HepG2 (cell line): Measurements from ENCODE around the gene PRDM11. TPM values are rescaled to one million over a fixed set of nuclear protein-coding genes. Genes with fewer than 3 reads are reported as not detected.

ENCODE experiments used
- ATAC-seq: fragments of 200-7000 bp; cut with Tn5 transposase; 3 replicates; pipeline ENCODE4 v1.9.1; 2020; ENCODE audit warnings: mild to moderate bottlenecking, moderate library complexity
- BruUV-seq: library from RNA; stranded (reverse); fragments of 400-500 nt; replicated peaks from 2 replicates; lab custom pipeline; 2021; lab: Mats Ljungman, UMichigan
- CTCF ChIA-PET: fragments of 300-600 bp; formaldehyde crosslinking; extraction: SDS; loops from one replicate; lab custom pipeline; 2021; ENCODE audit warnings: low total read pairs, inconsistent platforms, low intra/inter-chr PET ratio; lab: Yijun Ruan, JAX
- POLR2A ChIA-PET: fragments of 350-600 bp; sonication (Branson Sonifier 250); formaldehyde crosslinking; loops from one replicate; lab custom pipeline; 2020; ENCODE audit warnings: antibody characterized with exemption, inconsistent platforms; lab: Yijun Ruan, JAX
- DNase-seq: peaks from one replicate; pipeline ENCODE4 v3.0.0-alpha.2; 2015; ENCODE audit warnings: low spot score
- FAIRE-seq: peaks from 3 replicates; lab custom pipeline; 2011; peaks lifted over from hg19 to GRCh38; lab: Jason Lieb, UNC
- H2AFZ ChIP-seq: one replicate; pipeline ENCODE4 v1.6.1; 2011; ENCODE audit warnings: low read length, inconsistent platforms
- H3K27ac ChIP-seq: fragments of 300-600 bp; 3 replicates; pipeline ENCODE4 v1.8.0; 2011; ENCODE audit warnings: mixed run types, mild to moderate bottlenecking, mixed read lengths, low read length, inconsistent platforms; ENCODE audit not compliant: insufficient read depth; ENCODE audit errors: extremely low read length
- H3K27me3 ChIP-seq, 2 experiments: fragments of 200-600 bp in 1 of 2; 2 replicates in 1 of 2; 3 replicates in 1 of 2; pipeline versions ENCODE4 v1.6.0 to v1.8.0; 2011; ENCODE audit warnings: low read length in 2 of 2, mild to moderate bottlenecking in 2 of 2, moderate library complexity in 2 of 2, inconsistent platforms in 1 of 2; ENCODE audit not compliant: insufficient read depth in 2 of 2, control insufficient read depth in 1 of 2
- H3K36me3 ChIP-seq, 2 experiments: fragments of 200-600 bp in 1 of 2; replicated peaks in 1 of 2; 2 replicates in 1 of 2; 3 replicates in 1 of 2; pipeline versions ENCODE4 v1.5.1 to v1.8.0; 2011; ENCODE audit warnings: low read length in 2 of 2, inconsistent platforms in 1 of 2; ENCODE audit not compliant: insufficient read depth in 2 of 2, control insufficient read depth in 1 of 2
- H3K4me1 ChIP-seq: 2 replicates; pipeline ENCODE4 v1.5.1; 2012; ENCODE audit warnings: low read length, inconsistent platforms; ENCODE audit not compliant: insufficient read depth
- H3K4me2 ChIP-seq: 2 replicates; pipeline ENCODE4 v1.6.0; 2011; ENCODE audit warnings: low read depth, low read length, inconsistent platforms
- H3K4me3 ChIP-seq, 3 experiments: fragments of 200-600 bp in 1 of 3; sonication (generic), shearing (Covaris generic) in 1 of 3; replicated peaks in 1 of 3; 2 replicates each; pipeline ENCODE4 v1.5.1; 2011 to 2016; ENCODE audit warnings: low read length in 3 of 3, inconsistent platforms in 2 of 3, low read depth in 2 of 3, mild to moderate bottlenecking in 2 of 3, control low read depth in 1 of 3, mixed read lengths in 1 of 3; ENCODE audit not compliant: insufficient read depth in 1 of 3
- H3K79me2 ChIP-seq: one replicate; pipeline ENCODE4 v1.6.1; 2011; ENCODE audit warnings: low read length, inconsistent platforms; ENCODE audit not compliant: insufficient read depth
- H3K9ac ChIP-seq: 2 replicates; pipeline ENCODE4 v1.6.0; 2011; ENCODE audit warnings: mild to moderate bottlenecking, low read depth, low read length, inconsistent platforms; ENCODE audit not compliant: insufficient read depth
- H3K9me3 ChIP-seq: 2 replicates; pipeline ENCODE4 v1.5.1; 2012; ENCODE audit warnings: mild to moderate bottlenecking, low read length
- H4K20me1 ChIP-seq: 2 replicates; pipeline ENCODE4 v1.6.0; 2011; ENCODE audit warnings: inconsistent platforms, mild to moderate bottlenecking, low read length, moderate library complexity; ENCODE audit not compliant: insufficient read depth
- ARHGAP35 ChIP-seq: sonication (generic); formaldehyde crosslinking; IDR thresholded peaks from 2 replicates; pipeline ENCODE4 v1.9.0; 2022; ENCODE audit warnings: mild to moderate bottlenecking, inconsistent platforms, moderate library complexity, missing genetic modification reagents, borderline replicate concordance
- KAT8 ChIP-seq: IDR thresholded peaks from 2 replicates; pipeline ENCODE4 v1.6.1; 2016; ENCODE audit warnings: missing genetic modification reagents, missing compliant biosample characterization
- ZNF17 ChIP-seq: sonication (generic); formaldehyde crosslinking; IDR thresholded peaks from 2 replicates; pipeline ENCODE4 v1.5.0; 2020; ENCODE audit warnings: mild to moderate bottlenecking, missing genetic modification reagents
- ZNF33A ChIP-seq: sonication (generic); formaldehyde crosslinking; IDR thresholded peaks from 2 replicates; pipeline ENCODE4 v1.5.1; 2020; ENCODE audit warnings: missing genetic modification reagents, mild to moderate bottlenecking, moderate library complexity, borderline replicate concordance
- ZNF792 ChIP-seq: IDR thresholded peaks from 2 replicates; pipeline ENCODE4 v1.6.1; 2016
- WGBS: methylation state at CpG from one replicate; pipeline ENCODE4 v1.1.6; 2017; ENCODE audit warnings: low lambda C conversion rate; 5-methylcytosine and 5-hydroxymethylcytosine counted together
- in situ Hi-C: cut with HindIII; loops from 2 replicates; pipeline ENCODE4 v1.10.0; 2017; ENCODE audit warnings: low pct_unique_long_range_greater_than_20kb; ENCODE audit not compliant: extremely low pct_ligation_motif_present
- intact Hi-C: fragments of 100-400 bp; cut with micrococcal nuclease; formaldehyde crosslinking; loops from one replicate; pipeline ENCODE4 v1.10.0; 2022; ENCODE audit not compliant: unreplicated experiment
- polyA plus RNA-seq, 8 experiments: library from polyadenylated mRNA; depleted of rRNA in 3 of 8; stranded (reverse) in 7 of 8; unstranded in 1 of 8; fragments of >200 nt; fragmentation: Illumina TruSeq in 4 of 8; extraction: Trizol in 4 of 8; gene quantifications; 2 replicates each; pipeline versions ENCODE4 v1.2.1 to v1.2.3, GENCODE V29; 2011 to 2016; ENCODE audit warnings: low read depth in 4 of 8, missing spikeins in 1 of 8, mixed read lengths in 1 of 8; ENCODE audit not compliant: insufficient read depth in 1 of 8
- total RNA-seq, 5 experiments: library from RNA; depleted of rRNA; stranded (reverse); fragments of >200 nt; fragmentation: Illumina TruSeq; extraction: Trizol; gene quantifications; 2 replicates each; pipeline ENCODE4 v1.2.3, GENCODE V29; 2016; ENCODE audit warnings: low read depth in 1 of 5
- TF ChIP-seq, protein P1 (sequence below): sonication (generic); formaldehyde crosslinking; IDR thresholded peaks from 2 replicates; pipeline ENCODE4 v1.4.0; 2020; ENCODE audit warnings: missing genetic modification reagents, borderline replicate concordance

The PRDM11 gene
- total and polyA plus RNA-seq, 2 of the 13 experiments (the other 11 are each of a cell fraction or from before 2014, with no cell fraction given) = 3.4 to 4.7 TPM

- ChIA-PET CTCF (interaction anchor here (1.1 kb wide), 1 partner anchor 181 kb away, joined by 4 read pairs; no protein-coding TSS in a partner anchor), POLR2A (no interaction called here)
- no peak overlapping the region for H3K27ac ChIP-seq
- no peak for DNase-seq
- FAIRE-seq = no peak
- no peak for ATAC-seq
- no peaks in the 10 kb centered on the region for H3K9me3 ChIP-seq
- in situ Hi-C loops = loop anchor here (5.0 to 10.0 kb wide), 2 partner anchors 172 to 215 kb away; no protein-coding TSS in a partner anchor
- BruUV-seq = no TSS peak
- no peaks in the 10 kb centered on the region for H3K36me3 ChIP-seq
- no peak overlapping the region for H2AFZ ChIP-seq
- peaks cover 0 to 4% of the 10 kb centered on the region in 2 experiments; a peak in 2 of 5 replicates for H3K27me3 ChIP-seq
- 9% methylated on average over 2 of the region's 3 CpGs for WGBS
- H3K9ac ChIP-seq = no peak overlapping the region
- H3K4me3 ChIP-seq = no peak overlapping the region
- H3K79me2 ChIP-seq = no peaks in the 10 kb centered on the region
- no peaks in the 10 kb centered on the region for H4K20me1 ChIP-seq
- no peak overlapping the region for H3K4me2 ChIP-seq
- TF ChIP-seq, protein P1, sequence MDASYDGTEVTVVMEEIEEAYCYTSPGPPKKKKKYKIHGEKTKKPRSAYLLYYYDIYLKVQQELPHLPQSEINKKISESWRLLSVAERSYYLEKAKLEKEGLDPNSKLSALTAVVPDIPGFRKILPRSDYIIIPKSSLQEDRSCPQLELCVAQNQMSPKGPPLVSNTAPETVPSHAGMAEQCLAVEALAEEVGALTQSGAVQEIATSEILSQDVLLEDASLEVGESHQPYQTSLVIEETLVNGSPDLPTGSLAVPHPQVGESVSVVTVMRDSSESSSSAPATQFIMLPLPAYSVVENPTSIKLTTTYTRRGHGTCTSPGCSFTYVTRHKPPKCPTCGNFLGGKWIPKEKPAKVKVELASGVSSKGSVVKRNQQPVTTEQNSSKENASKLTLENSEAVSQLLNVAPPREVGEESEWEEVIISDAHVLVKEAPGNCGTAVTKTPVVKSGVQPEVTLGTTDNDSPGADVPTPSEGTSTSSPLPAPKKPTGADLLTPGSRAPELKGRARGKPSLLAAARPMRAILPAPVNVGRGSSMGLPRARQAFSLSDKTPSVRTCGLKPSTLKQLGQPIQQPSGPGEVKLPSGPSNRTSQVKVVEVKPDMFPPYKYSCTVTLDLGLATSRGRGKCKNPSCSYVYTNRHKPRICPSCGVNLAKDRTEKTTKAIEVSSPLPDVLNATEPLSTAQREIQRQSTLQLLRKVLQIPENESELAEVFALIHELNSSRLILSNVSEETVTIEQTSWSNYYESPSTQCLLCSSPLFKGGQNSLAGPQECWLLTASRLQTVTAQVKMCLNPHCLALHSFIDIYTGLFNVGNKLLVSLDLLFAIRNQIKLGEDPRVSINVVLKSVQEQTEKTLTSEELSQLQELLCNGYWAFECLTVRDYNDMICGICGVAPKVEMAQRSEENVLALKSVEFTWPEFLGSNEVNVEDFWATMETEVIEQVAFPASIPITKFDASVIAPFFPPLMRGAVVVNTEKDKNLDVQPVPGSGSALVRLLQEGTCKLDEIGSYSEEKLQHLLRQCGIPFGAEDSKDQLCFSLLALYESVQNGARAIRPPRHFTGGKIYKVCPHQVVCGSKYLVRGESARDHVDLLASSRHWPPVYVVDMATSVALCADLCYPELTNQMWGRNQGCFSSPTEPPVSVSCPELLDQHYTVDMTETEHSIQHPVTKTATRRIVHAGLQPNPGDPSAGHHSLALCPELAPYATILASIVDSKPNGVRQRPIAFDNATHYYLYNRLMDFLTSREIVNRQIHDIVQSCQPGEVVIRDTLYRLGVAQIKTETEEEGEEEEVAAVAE (CRISPR knock-in tag) = no peak
- TF ChIP-seq KAT8 (CRISPR knock-in tag) (no peak), ZNF792 (CRISPR knock-in tag) (no peak), ARHGAP35 (CRISPR knock-in tag) (no peak), ZNF33A (CRISPR knock-in tag) (no peak), ZNF17 (no peak)
- intact Hi-C loops = no loop called here
- peaks cover 11% of the 10 kb centered on the region for H3K4me1 ChIP-seq
These were observed 37.0 kb upstream of the PRDM11 start for GRCh38 chr11:45109400-45109799.
